GM23248 (cell line): ENCODE data around the gene CAST.

Source experiments
- EZH2 ChIP-seq: fragments of 200-600 bp; sonication (generic); IDR thresholded peaks from 2 replicates; pipeline ENCODE4 v1.6.1; 2018; ENCODE audit warnings: antibody characterized with exemption, mild to moderate bottlenecking; ENCODE audit not compliant: insufficient read depth, poor library complexity, severe bottlenecking
- EZH2phosphoT487 ChIP-seq: fragments of 200-600 bp; sonication (generic); IDR thresholded peaks from 2 replicates; pipeline ENCODE4 v1.6.1; 2018; ENCODE audit warnings: antibody characterized with exemption, moderate library complexity, mild to moderate bottlenecking, low read depth; ENCODE audit not compliant: insufficient read depth

- no peak for TF ChIP-seq EZH2
- no peak for TF ChIP-seq EZH2phosphoT487
These were observed 1.4 kb downstream of the CAST start for GRCh38 chr5:96663608-96664007.
